VCaP (cell line): ENCODE data around the gene FGF1.
A peak's percentile ranks its signal among the peaks of the same experiment; 100 is the strongest.

ENCODE experiments used
- H3K27ac ChIP-seq: fragments of 450-650 bp; 2 replicates; pipeline ENCODE4 v1.5.1; 2017
- TF ChIP-seq, protein P1 (sequence below): fragments of 450-650 bp; conservative IDR thresholded peaks from 2 replicates; pipeline ENCODE4 v1.5.1; 2017; ENCODE audit warnings: mild to moderate bottlenecking, moderate library complexity

The FGF1 gene

DNA sequence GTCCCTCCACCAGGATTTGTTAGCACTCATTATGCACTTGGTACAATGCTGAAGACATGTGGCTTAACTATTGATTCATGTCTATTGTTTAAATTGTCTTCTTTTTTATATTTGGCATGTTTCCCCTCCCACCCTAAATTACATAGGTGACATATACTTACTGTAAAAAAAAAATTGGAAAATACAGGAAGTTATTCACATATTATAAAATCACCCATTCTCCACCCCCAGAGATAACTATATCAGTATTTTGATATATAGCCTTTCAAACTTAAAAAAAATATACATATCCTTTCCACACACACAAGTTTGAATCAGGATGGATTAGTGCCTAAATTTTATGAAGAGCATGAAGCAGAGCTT lies 87.6 kb downstream of the FGF1 start:
- H3K27ac ChIP-seq = no peak overlapping the region

DNA sequence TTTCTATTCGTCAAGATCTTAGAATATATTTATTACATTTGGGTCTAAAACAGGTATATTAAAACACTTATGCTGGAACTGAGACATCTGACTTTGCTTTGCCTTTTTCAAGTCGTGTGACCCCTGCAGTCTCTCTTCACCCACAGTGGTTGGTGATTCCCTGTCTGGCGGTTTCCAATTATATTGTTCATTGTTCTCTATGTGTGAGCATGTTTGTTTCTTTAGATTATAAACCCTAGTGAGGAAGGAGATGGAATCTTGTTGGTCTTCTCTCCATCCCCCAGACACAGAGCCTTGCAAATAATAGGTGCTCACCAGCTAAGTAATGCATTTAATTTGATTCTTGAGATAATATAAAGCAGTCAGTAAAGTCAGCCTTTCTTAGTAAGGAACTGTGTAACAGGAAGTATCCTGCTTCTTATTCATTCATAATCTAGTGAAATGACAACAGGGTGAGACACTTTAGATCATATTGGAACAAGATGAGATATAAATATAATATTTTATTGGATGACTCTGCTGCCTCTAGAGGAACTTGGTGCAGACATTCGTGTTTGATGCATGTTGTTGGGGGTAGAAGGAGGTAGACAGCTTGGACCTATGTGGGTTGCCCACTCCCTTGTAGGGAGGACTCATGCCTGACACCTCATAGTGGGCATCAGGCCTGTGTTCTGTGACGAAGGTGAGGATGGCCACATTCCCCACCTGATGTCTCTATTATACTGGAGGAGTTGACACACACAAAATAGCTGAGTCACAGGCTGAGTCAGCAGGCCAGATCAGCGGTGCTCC lies 88.1 kb downstream of the FGF1 start:
- H3K27ac ChIP-seq = no peak overlapping the region

More for the DNA sequence above, 87.6 kb downstream of the FGF1 start:
- TF ChIP-seq, protein P1, sequence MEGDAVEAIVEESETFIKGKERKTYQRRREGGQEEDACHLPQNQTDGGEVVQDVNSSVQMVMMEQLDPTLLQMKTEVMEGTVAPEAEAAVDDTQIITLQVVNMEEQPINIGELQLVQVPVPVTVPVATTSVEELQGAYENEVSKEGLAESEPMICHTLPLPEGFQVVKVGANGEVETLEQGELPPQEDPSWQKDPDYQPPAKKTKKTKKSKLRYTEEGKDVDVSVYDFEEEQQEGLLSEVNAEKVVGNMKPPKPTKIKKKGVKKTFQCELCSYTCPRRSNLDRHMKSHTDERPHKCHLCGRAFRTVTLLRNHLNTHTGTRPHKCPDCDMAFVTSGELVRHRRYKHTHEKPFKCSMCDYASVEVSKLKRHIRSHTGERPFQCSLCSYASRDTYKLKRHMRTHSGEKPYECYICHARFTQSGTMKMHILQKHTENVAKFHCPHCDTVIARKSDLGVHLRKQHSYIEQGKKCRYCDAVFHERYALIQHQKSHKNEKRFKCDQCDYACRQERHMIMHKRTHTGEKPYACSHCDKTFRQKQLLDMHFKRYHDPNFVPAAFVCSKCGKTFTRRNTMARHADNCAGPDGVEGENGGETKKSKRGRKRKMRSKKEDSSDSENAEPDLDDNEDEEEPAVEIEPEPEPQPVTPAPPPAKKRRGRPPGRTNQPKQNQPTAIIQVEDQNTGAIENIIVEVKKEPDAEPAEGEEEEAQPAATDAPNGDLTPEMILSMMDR = no peak

DNA sequence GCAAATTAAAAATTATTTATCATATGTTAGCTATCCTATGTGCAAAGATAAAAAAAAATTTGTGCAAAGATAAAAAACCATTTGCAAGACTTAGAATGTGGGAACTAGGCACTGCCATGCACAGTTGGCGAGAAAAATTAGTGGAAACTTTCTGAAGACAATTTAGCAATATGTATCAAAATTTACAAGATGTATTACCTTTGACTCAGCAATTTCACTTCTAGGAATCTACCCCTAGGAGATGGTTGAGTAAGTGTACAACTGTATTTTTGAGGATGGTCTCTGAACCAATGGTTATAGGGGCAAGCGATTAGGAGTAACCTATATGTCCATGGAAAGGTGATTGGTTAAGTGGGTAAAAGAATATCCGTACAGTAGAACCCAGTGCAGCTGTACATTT lies 88.9 kb downstream of the FGF1 start:
- no peak overlapping the region for H3K27ac ChIP-seq
- TF ChIP-seq, protein P1 = no peak

More for the DNA sequence above, 88.1 kb downstream of the FGF1 start:
- TF ChIP-seq, protein P1 = no peak

DNA sequence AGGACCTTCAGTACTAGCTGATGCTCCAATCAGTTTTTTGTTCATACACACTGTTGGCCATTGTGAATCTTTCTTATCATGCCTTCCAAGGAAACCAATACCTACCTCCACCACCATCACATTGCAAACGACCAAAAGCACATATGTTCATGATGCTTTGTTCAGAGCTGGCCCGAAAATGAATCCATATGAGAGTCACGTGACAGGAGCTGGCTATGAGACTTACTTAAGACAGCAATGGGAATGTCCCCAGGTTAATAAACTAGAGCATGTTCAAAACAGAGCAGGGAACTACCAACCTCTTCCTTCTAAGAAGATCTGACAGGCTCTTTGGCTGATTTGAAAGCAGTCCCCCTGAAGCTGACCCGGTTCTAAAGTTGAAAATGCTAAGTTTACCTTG lies 93.5 kb downstream of the FGF1 start:
- no peak overlapping the region for H3K27ac ChIP-seq
- TF ChIP-seq, protein P1 = no peak

DNA sequence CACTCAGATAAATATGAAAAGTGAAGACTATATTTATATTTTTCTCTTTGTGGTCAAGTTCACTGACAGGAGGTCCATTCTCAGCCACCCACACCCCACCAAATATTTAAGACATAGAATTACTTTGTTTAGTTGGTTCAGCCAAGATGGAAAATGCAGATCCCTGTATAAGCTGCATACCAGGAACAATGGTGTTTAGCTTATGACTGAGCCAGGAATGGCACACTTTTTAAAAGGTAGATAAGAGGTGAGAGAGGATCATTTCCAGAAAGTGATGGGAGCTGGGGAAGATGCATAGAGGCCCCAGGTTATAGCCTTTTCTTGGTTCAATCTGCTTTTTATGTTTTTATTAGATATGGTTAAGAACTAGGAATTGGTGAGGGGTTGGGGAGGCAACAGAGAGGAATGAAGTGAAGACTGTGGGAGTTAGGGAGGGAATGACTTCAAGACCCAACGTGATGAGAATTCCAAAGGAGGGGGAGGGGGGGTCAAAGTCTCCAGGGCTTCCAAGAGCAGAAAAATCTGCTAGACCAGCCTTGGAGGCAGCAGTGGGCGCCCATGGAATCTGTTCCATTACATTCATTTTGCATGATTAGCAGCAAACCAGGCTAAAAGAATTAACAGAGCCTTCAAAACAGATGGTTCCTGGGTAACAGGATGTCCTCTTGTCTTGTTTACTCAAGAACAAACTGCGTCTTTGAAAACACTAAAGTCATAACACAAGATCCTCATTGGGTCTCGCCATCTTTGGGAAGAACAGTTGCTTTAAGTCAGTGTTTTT lies 95.2 kb downstream of the FGF1 start:
- no peak overlapping the region for H3K27ac ChIP-seq
- TF ChIP-seq, protein P1 = no peak

DNA sequence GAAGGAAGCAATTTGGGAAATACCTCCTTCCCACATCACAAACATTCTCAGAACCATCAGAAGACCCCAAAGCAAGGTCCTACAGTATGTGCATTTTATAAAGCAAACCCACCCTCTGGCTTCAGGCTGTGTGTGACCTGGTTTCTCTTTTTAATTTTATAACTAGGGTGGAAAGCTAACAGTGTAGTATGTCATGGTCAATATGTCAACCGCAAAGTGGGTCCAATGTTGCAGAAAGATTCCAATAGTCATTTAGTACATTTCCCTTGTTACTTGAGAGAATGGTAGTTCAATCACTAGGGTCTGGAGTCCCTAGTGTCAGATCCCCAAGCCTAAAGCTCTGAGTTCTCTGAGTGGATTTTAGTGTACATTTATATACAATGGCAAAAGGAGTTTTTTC lies 96.2 kb downstream of the FGF1 start:
- no peak overlapping the region for H3K27ac ChIP-seq
- TF ChIP-seq, protein P1 = no peak

DNA sequence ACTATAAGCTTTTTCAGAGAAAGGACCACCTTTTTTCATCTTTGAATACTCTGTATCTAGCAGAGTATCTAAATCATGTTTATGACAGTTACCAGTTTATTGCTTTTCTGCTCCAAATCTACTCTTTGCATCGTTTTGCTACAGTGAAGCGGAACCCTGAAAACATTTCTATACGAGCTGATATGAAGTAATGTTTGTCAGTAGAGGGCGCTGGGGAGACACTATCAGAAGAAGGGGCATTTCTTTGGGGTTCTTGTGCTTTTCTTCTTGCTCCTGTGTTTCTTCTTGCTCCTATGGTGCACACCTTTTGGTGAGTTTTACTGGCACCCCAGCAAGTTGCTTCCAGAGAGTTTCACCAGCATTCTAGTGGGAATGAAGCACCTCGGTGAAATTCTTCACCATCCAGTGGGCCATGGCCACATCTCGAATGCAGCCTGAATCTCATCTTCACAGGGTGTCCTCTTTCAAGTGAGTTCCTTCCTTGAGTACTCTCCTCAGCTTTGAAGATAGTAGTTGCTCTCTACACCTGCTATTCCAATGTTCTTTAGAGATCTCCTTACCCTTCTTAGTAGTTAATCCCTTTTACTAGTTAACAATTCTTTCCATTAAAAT lies 98.4 kb downstream of the FGF1 start:
- no peak overlapping the region for H3K27ac ChIP-seq
- TF ChIP-seq, protein P1 = peak; percentile 53
